VCaP (cell line): ENCODE measurements around the gene ADAM19.

Experiments
- H3K27ac ChIP-seq: fragments of 450-650 bp; 2 replicates; pipeline ENCODE4 v1.5.1; 2017
- CTCF ChIP-seq: fragments of 450-650 bp; conservative IDR thresholded peaks from 2 replicates; pipeline ENCODE4 v1.5.1; 2017; ENCODE audit warnings: mild to moderate bottlenecking, moderate library complexity

The ADAM19 gene

GRCh38 chr5:157509093-157509492 lies 66.5 kb downstream of the ADAM19 start:
- H3K27ac ChIP-seq, result no peak overlapping the region
- TF ChIP-seq CTCF, result no peak

GRCh38 chr5:157506981-157507780 lies 68.4 kb downstream of the ADAM19 start:
- no peak overlapping the region for H3K27ac ChIP-seq
- TF ChIP-seq CTCF, result no peak

GRCh38 chr5:157506066-157506590 lies 69.4 kb downstream of the ADAM19 start:
- TF ChIP-seq CTCF, result no peak
- no peak overlapping the region for H3K27ac ChIP-seq

- no peak overlapping the region for H3K27ac ChIP-seq
- no peak for TF ChIP-seq CTCF
Measured at GRCh38 chr5:157505496-157505895, 70.1 kb downstream of the ADAM19 start.

- no peak for TF ChIP-seq CTCF
- no peak overlapping the region for H3K27ac ChIP-seq
Measured at GRCh38 chr5:157504053-157504452, 71.5 kb downstream of the ADAM19 start.

- no peak overlapping the region for H3K27ac ChIP-seq
- no peak for TF ChIP-seq CTCF
Measured at GRCh38 chr5:157502143-157502647, 73.4 kb downstream of the ADAM19 start.

GRCh38 chr5:157497875-157498611 lies 77.5 kb downstream of the ADAM19 start:
- TF ChIP-seq CTCF, result no peak
- no peak overlapping the region for H3K27ac ChIP-seq
